CD14-positive monocyte (primary cell): ENCODE data around the gene TRIM25. TPM values are rescaled to one million over a fixed set of nuclear protein-coding genes. Genes with fewer than 3 reads are reported as not detected.

ENCODE experiments used
- DNase-seq, 3 donors: peaks; one replicate each; pipeline ENCODE4 v3.0.0-alpha.2; 2011 to 2022
- H2AFZ ChIP-seq: 2 replicates; pipeline ENCODE4 v1.6.0; 2012; ENCODE audit warnings: mild to moderate bottlenecking, low read depth, low read length, inconsistent platforms; ENCODE audit not compliant: insufficient read depth, poor library complexity, severe bottlenecking
- H3K27ac ChIP-seq, 2 donors: 1 replicate in 1 of 2; 2 replicates in 1 of 2; pipeline ENCODE4 v1.5.1; 2012 to 2013; ENCODE audit warnings: low read length in 2 of 2, control low read depth in 1 of 2, inconsistent platforms in 1 of 2, low read depth in 1 of 2, mild to moderate bottlenecking in 1 of 2
- H3K27me3 ChIP-seq, 2 donors: one replicate each; pipeline versions ENCODE4 v1.6.0 to v1.6.1; 2011 to 2013; ENCODE audit warnings: low read length in 2 of 2; ENCODE audit not compliant: control insufficient read depth in 2 of 2, insufficient read depth in 2 of 2
- H3K36me3 ChIP-seq, 2 donors: replicated peaks in 1 of 2; 1 replicate in 1 of 2; 2 replicates in 1 of 2; pipeline versions ENCODE4 v1.5.1 to v1.6.1; 2012 to 2013; ENCODE audit warnings: low read length in 2 of 2, control low read depth in 1 of 2, inconsistent platforms in 1 of 2, mild to moderate bottlenecking in 1 of 2; ENCODE audit not compliant: insufficient read depth in 2 of 2, control insufficient read depth in 1 of 2
- H3K4me1 ChIP-seq, 2 donors: 1 replicate in 1 of 2; 2 replicates in 1 of 2; pipeline versions ENCODE4 v1.5.1 to v1.6.1; 2012 to 2013; ENCODE audit warnings: low read length in 2 of 2, control low read depth in 1 of 2, inconsistent platforms in 1 of 2, mild to moderate bottlenecking in 1 of 2, moderate library complexity in 1 of 2; ENCODE audit not compliant: insufficient read depth in 2 of 2, control insufficient read depth in 1 of 2
- H3K4me2 ChIP-seq: replicated peaks from 2 replicates; pipeline ENCODE3; 2012; ENCODE audit warnings: low read length, moderate library complexity, mild to moderate bottlenecking; ENCODE audit not compliant: poor library complexity, severe bottlenecking; ENCODE audit errors: extremely low read depth
- H3K4me3 ChIP-seq, 3 experiments: fragments of 200-600 bp in 1 of 3; sonication (generic) in 1 of 3; replicated peaks in 1 of 3; 1 replicate in 2 of 3; 2 replicates in 1 of 3; pipeline ENCODE4 v1.5.1; 2011 to 2013; ENCODE audit warnings: low read length in 3 of 3, mild to moderate bottlenecking in 3 of 3, control low read depth in 2 of 3, low read depth in 2 of 3, inconsistent platforms in 1 of 3, moderate library complexity in 1 of 3
- H3K79me2 ChIP-seq: 2 replicates; pipeline ENCODE4 v1.6.0; 2012; ENCODE audit warnings: mild to moderate bottlenecking, control low read depth, inconsistent platforms, low read length, moderate library complexity; ENCODE audit not compliant: insufficient read depth
- H3K9ac ChIP-seq: 2 replicates; pipeline ENCODE4 v1.6.0; 2017; ENCODE audit warnings: low read length, mild to moderate bottlenecking; ENCODE audit not compliant: insufficient read depth, poor library complexity, severe bottlenecking
- H3K9me3 ChIP-seq, 2 donors: replicated peaks in 1 of 2; 1 replicate in 1 of 2; 2 replicates in 1 of 2; pipeline versions ENCODE4 v1.5.1 to v1.6.1; 2012 to 2013; ENCODE audit warnings: low read length in 2 of 2, control low read depth in 1 of 2; ENCODE audit not compliant: control insufficient read depth in 1 of 2, insufficient read depth in 1 of 2
- H4K20me1 ChIP-seq: 2 replicates; pipeline ENCODE4 v1.6.0; 2012; ENCODE audit warnings: mild to moderate bottlenecking, low read length, control low read depth, moderate library complexity; ENCODE audit not compliant: insufficient read depth
- H3K27ac Mint-ChIP-seq, 7 donors: one replicate each; pipeline ENCODE4 v1.8.0; 2020; ENCODE audit warnings: mild to moderate bottlenecking in 7 of 7, mixed read lengths in 7 of 7, moderate library complexity in 6 of 7, inconsistent platforms in 2 of 7
- H3K27me3 Mint-ChIP-seq, 3 donors: one replicate each; pipeline ENCODE4 v1.8.0; 2021 to 2022; ENCODE audit warnings: low read depth in 3 of 3, mild to moderate bottlenecking in 3 of 3, mixed read lengths in 3 of 3, moderate library complexity in 3 of 3, inconsistent platforms in 1 of 3
- H3K36me3 Mint-ChIP-seq, 2 donors: one replicate each; pipeline ENCODE4 v1.8.0; 2020; ENCODE audit warnings: mixed read lengths in 2 of 2, inconsistent platforms in 1 of 2, mild to moderate bottlenecking in 1 of 2
- H3K4me1 Mint-ChIP-seq: one replicate; pipeline ENCODE4 v1.8.0; 2020; ENCODE audit warnings: mild to moderate bottlenecking, mixed read lengths
- H3K4me3 Mint-ChIP-seq, 2 donors: one replicate each; pipeline ENCODE4 v1.8.0; 2020; ENCODE audit warnings: mild to moderate bottlenecking in 2 of 2, mixed read lengths in 2 of 2, moderate library complexity in 1 of 2
- H3K9me3 Mint-ChIP-seq, 7 donors: one replicate each; pipeline ENCODE4 v1.8.0; 2020 to 2022; ENCODE audit warnings: mixed read lengths in 7 of 7, mild to moderate bottlenecking in 6 of 7, moderate library complexity in 6 of 7, inconsistent platforms in 2 of 7
- CTCF ChIP-seq: fragments of 200-600 bp; IDR thresholded peaks from one replicate; pipeline ENCODE4 v1.8.0; 2022; ENCODE audit warnings: antibody characterized with exemption, mild to moderate bottlenecking
- WGBS: methylation state at CpG from one replicate; pipeline ENCODE4 v1.1.5; 2013; ENCODE audit warnings: missing lambda C conversion rate; ENCODE audit not compliant: insufficient coverage; 5-methylcytosine and 5-hydroxymethylcytosine counted together
- intact Hi-C, 2 donors: fragments of 100-400 bp; cut with micrococcal nuclease; formaldehyde crosslinking; loops; one replicate each; pipeline versions ENCODE4 v1.15.0 to v1.15.1; 2023
- polyA plus RNA-seq, 3 donors: library from polyadenylated mRNA; depleted of rRNA in 1 of 3; unstranded in 2 of 3; stranded (reverse) in 1 of 3; fragments of 300-500 nt in 2 of 3; fragments of >200 nt in 1 of 3; fragmentation: Illumina TruSeq in 2 of 3; gene quantifications; 1 replicate in 2 of 3; 2 replicates in 1 of 3; pipeline ENCODE4 v1.2.3, GENCODE V29; 2012 to 2021

The TRIM25 gene
- polyA plus RNA-seq, 3 donors: 5.4 to 98.3 (median 11.2) TPM

- H3K27ac ChIP-seq: peak overlapping the region in 1 of 2 donors; percentile 20
- peaks cover 82 to 94% of the 10 kb centered on the region in 2 donors for H3K36me3 Mint-ChIP-seq
- H3K27ac Mint-ChIP-seq: peak overlapping the region in 4 of 7 donors; percentile 32 to 73 (median 56)
These were observed 10.3 kb downstream of the TRIM25 start for GRCh38 chr17:56903560-56903959.

GRCh38 chr17:56902348-56902747, 11.5 kb downstream of the TRIM25 start:
- peaks cover 9 to 10% of the 10 kb centered on the region in 2 donors for H3K4me1 ChIP-seq
- H3K79me2 ChIP-seq: peaks cover 98% of the 10 kb centered on the region
- peaks cover 100% of the 10 kb centered on the region for H4K20me1 ChIP-seq
- no peak overlapping the region for H3K4me2 ChIP-seq
- H3K36me3 Mint-ChIP-seq: peaks cover 87 to 99% of the 10 kb centered on the region in 2 donors
- no peaks in the 10 kb centered on the region for H3K9me3 Mint-ChIP-seq
- H3K27me3 ChIP-seq: no peaks in the 10 kb centered on the region
- peaks cover 43% of the 10 kb centered on the region for H3K4me1 Mint-ChIP-seq
- intact Hi-C loops: loop anchor here in 1 of 2 donors (5.0 kb wide), 1 partner anchor 35 kb away; no protein-coding TSS in a partner anchor
- H3K9me3 ChIP-seq: no peaks in the 10 kb centered on the region
- H3K9ac ChIP-seq: no peak overlapping the region
- H3K36me3 ChIP-seq: peaks cover 97 to 100% of the 10 kb centered on the region in 2 donors
- TF ChIP-seq CTCF: no peak
- no peak overlapping the region for H3K4me3 ChIP-seq
- WGBS: 100% methylated on average over 2 of the region's 4 CpGs
- no peak overlapping the region for H2AFZ ChIP-seq
- peaks cover 0 to 3% (median 1%) of the 10 kb centered on the region in 3 donors for H3K27me3 Mint-ChIP-seq
- H3K27ac ChIP-seq: peak overlapping the region in 1 of 2 donors; percentile 62
- no peak overlapping the region for H3K4me3 Mint-ChIP-seq
- peak overlapping the region in 3 of 7 donors; percentile 25 to 59 (median 47) for H3K27ac Mint-ChIP-seq
- DNase-seq: no peak

More at GRCh38 chr17:56903560-56903959, 10.3 kb downstream of the TRIM25 start:
- no CpG with 5 or more reads among the region's 5 CpGs for WGBS
- Histone ChIP-seq H2AFZ (no peak overlapping the region), H4K20me1 (peaks cover 98% of the 10 kb centered on the region), H3K27me3 (no peaks in the 10 kb centered on the region), H3K9ac (no peak overlapping the region), H3K4me3 (no peak overlapping the region), H3K9me3 (no peaks in the 10 kb centered on the region), H3K36me3 (peaks cover 88 to 92% of the 10 kb centered on the region in 2 donors), H3K79me2 (peaks cover 91% of the 10 kb centered on the region), H3K4me2 (no peak overlapping the region), H3K4me1 (peaks cover 21 to 22% of the 10 kb centered on the region in 2 donors)
- intact Hi-C loops: loop anchor here in 1 of 2 donors (5.0 kb wide), 1 partner anchor 34 kb away; no protein-coding TSS in a partner anchor
- H3K27me3 Mint-ChIP-seq: peaks cover 0 to 2% (median 0%) of the 10 kb centered on the region in 3 donors
- peaks cover 46% of the 10 kb centered on the region for H3K4me1 Mint-ChIP-seq
- no peak for TF ChIP-seq CTCF
- no peaks in the 10 kb centered on the region for H3K9me3 Mint-ChIP-seq
- no peak for DNase-seq
- H3K4me3 Mint-ChIP-seq: no peak overlapping the region
